ENCODE results near the gene PLK5. TPM values are rescaled to one million over a fixed set of nuclear protein-coding genes. Genes with fewer than 3 reads are reported as not detected.

The PLK5 gene
- total and polyA plus RNA-seq, 2 donors (not counting 1 experiment from before 2014, with no cell fraction given) = not detected

DNA sequence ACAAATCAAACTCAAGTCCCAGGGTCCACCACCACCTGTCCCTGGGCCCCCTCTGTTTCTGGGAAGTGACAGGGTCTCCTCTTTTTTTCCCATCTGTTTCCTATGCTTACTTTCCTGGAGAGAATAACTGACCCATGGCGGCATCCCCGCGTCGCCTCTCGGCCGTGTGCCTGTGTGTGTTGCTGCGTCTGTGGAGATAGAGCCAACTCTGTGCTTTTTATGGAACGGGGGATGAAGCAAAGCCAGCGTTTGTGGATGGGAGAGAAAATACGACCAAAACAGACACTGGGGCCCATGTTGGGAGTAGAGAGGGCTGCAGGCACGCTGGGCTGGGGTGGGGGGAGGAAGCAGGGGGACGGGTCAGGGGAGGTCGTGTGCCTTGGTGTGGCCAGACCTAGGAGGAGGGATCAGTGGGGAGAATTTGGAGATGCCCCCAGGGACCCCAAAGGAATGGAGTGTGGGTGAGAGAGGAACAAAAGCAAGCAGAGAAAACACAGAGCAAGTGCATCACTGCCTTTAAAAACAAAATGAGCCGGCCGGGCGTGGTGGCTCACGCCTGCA, 16.6 kb downstream of the PLK5 start:
- H3K9me3 Mint-ChIP-seq (ENCODE audit: insufficient read depth) = no peaks in the 10 kb centered on the region
- ATAC-seq (ENCODE audit: low read depth) (no peak), DNase-seq (no peak)
- Histone ChIP-seq H3K36me3 (replicated peaks in 1 of 2; ENCODE audit: control extremely low read depth in 1 of 2, control insufficient read depth in 1 of 2, extremely low read depth in 1 of 2, insufficient read depth in 2 of 2, low read length in 1 of 2) (no peaks in the 10 kb centered on the region), H3K9me3 (ENCODE audit: control extremely low read depth in 1 of 3, control insufficient read depth in 2 of 3, insufficient read depth in 1 of 3, low read length in 2 of 3) (peaks cover 0 to 11% (median 0%) of the 10 kb centered on the region in 3 donors), H3K9ac (ENCODE audit: low read length) (no peak overlapping the region), H3K4me3 (ENCODE audit: control extremely low read depth in 1 of 5, extremely low read depth in 1 of 5, insufficient read depth in 1 of 5, low read depth in 2 of 5, low read length in 4 of 5) (no peak overlapping the region), H3K27me3 (replicated peaks in 1 of 4; ENCODE audit: control extremely low read depth in 1 of 4, control insufficient read depth in 3 of 4, insufficient read depth in 4 of 4, low read length in 3 of 4) (peaks cover 0 to 25% (median 3%) of the 10 kb centered on the region in 4 experiments), H3K27ac (ENCODE audit: low read length in 2 of 2) (no peak overlapping the region), H3K79me2 (ENCODE audit: control insufficient read depth, insufficient read depth, low read length) (no peaks in the 10 kb centered on the region), H2AFZ (ENCODE audit: insufficient read depth, low read depth, low read length, poor library complexity, severe bottlenecking) (no peak overlapping the region), H4K20me1 (ENCODE audit: control insufficient read depth, insufficient read depth, low read length, poor library complexity, severe bottlenecking) (no peaks in the 10 kb centered on the region), H3K4me2 (replicated peaks; ENCODE audit: low read depth, low read length, poor library complexity, severe bottlenecking) (no peak overlapping the region), H3K4me1 (ENCODE audit: control insufficient read depth in 2 of 2, insufficient read depth in 2 of 2, low read length in 2 of 2) (no peaks in the 10 kb centered on the region)
- POLR2A ChIA-PET = no interaction called here
- 47% methylated on average over 16 of the region's 17 CpGs for WGBS (ENCODE audit: insufficient coverage)
- intact Hi-C loops (cut with micrococcal nuclease) = no loop called here
- peaks cover 17% of the 10 kb centered on the region for H3K27me3 Mint-ChIP-seq
- TF ChIP-seq EZH2 (IDR thresholded peaks at IDR 0.05; ENCODE audit: borderline replicate concordance, insufficient read depth, low read depth, low read length, poor library complexity, severe bottlenecking) = no peak
- TF ChIP-seq, protein P1, sequence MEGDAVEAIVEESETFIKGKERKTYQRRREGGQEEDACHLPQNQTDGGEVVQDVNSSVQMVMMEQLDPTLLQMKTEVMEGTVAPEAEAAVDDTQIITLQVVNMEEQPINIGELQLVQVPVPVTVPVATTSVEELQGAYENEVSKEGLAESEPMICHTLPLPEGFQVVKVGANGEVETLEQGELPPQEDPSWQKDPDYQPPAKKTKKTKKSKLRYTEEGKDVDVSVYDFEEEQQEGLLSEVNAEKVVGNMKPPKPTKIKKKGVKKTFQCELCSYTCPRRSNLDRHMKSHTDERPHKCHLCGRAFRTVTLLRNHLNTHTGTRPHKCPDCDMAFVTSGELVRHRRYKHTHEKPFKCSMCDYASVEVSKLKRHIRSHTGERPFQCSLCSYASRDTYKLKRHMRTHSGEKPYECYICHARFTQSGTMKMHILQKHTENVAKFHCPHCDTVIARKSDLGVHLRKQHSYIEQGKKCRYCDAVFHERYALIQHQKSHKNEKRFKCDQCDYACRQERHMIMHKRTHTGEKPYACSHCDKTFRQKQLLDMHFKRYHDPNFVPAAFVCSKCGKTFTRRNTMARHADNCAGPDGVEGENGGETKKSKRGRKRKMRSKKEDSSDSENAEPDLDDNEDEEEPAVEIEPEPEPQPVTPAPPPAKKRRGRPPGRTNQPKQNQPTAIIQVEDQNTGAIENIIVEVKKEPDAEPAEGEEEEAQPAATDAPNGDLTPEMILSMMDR (IDR thresholded peaks at IDR 0.05) = no peak
- H3K4me1 Mint-ChIP-seq = no peaks in the 10 kb centered on the region
- H3K27ac Mint-ChIP-seq = no peak overlapping the region
- no peak overlapping the region for H3K4me3 Mint-ChIP-seq
- CTCF ChIA-PET = interaction anchor here (0.8 to 1.1 kb wide), 2 partner anchors 248 to 285 kb away, joined by 3 to 5 read pairs; no protein-coding TSS in a partner anchor

DNA sequence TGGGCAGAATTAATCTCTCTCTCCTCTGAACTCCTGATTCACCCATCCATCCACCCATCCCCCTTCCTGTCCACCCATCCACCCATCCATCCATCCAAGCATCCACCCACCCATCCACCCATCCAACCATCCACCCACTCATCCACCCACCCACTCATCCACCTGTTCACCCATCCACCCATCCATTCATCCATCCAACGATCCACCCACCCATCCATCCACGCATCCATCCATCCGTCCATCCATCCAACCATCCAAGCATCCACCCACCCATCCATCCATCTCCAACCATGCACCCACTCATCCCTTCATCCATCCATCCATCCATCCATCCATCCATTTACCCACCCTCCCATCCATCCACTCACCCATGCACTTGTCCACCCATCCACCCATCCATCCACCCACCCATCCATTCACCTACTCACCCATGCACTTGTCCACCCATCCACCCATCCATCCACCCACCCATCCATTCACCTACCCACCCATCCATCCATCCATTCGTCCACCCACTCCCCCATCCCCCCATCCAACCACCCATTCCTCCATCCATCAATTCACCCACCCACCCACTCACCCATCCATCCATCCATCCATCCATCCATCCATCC, 25.6 kb downstream of the PLK5 start:
- H3K4me1 Mint-ChIP-seq = peaks cover 4% of the 10 kb centered on the region
- H3K4me1 ChIP-seq (ENCODE audit: control insufficient read depth in 2 of 2, insufficient read depth in 2 of 2, low read length in 2 of 2) = peaks cover 0 to 7% of the 10 kb centered on the region in 2 donors
- H3K27ac Mint-ChIP-seq = no peak overlapping the region
- 86% methylated on average over 4 of the region's 4 CpGs for WGBS (ENCODE audit: insufficient coverage)
- DNase-seq (no peak), ATAC-seq (ENCODE audit: low read depth) (no peak)
- intact Hi-C loops (cut with micrococcal nuclease) = no loop called here
- peaks cover 0 to 28% (median 3%) of the 10 kb centered on the region in 4 experiments for H3K27me3 ChIP-seq (replicated peaks in 1 of 4; ENCODE audit: control extremely low read depth in 1 of 4, control insufficient read depth in 3 of 4, insufficient read depth in 4 of 4, low read length in 3 of 4)
- H3K9me3 ChIP-seq (ENCODE audit: control extremely low read depth in 1 of 3, control insufficient read depth in 2 of 3, insufficient read depth in 1 of 3, low read length in 2 of 3) = peaks cover 0 to 12% (median 0%) of the 10 kb centered on the region in 3 donors
- no peak overlapping the region for H3K4me3 Mint-ChIP-seq
- no peaks in the 10 kb centered on the region for H3K9me3 Mint-ChIP-seq (ENCODE audit: insufficient read depth)
- H3K4me2 ChIP-seq (replicated peaks; ENCODE audit: low read depth, low read length, poor library complexity, severe bottlenecking) = no peak overlapping the region
- H3K9ac ChIP-seq (ENCODE audit: low read length) = no peak overlapping the region
- no peaks in the 10 kb centered on the region for H3K36me3 ChIP-seq (replicated peaks in 1 of 2; ENCODE audit: control extremely low read depth in 1 of 2, control insufficient read depth in 1 of 2, extremely low read depth in 1 of 2, insufficient read depth in 2 of 2, low read length in 1 of 2)
- H3K27me3 Mint-ChIP-seq = peaks cover 20% of the 10 kb centered on the region
- POLR2A ChIA-PET = no interaction called here
- no peak overlapping the region for H2AFZ ChIP-seq (ENCODE audit: insufficient read depth, low read depth, low read length, poor library complexity, severe bottlenecking)
- CTCF ChIA-PET = interaction anchor here (1.6 kb wide), 1 partner anchor 217 kb away, joined by 8 read pairs; no protein-coding TSS in a partner anchor
- no peak overlapping the region for H3K27ac ChIP-seq (ENCODE audit: low read length in 2 of 2)
- H3K4me3 ChIP-seq (ENCODE audit: control extremely low read depth in 1 of 5, extremely low read depth in 1 of 5, insufficient read depth in 1 of 5, low read depth in 2 of 5, low read length in 4 of 5) = no peak overlapping the region
- H4K20me1 ChIP-seq (ENCODE audit: control insufficient read depth, insufficient read depth, low read length, poor library complexity, severe bottlenecking) = no peaks in the 10 kb centered on the region
- TF ChIP-seq, protein P1 (IDR thresholded peaks at IDR 0.05) = no peak
- TF ChIP-seq EZH2 (IDR thresholded peaks at IDR 0.05; ENCODE audit: borderline replicate concordance, insufficient read depth, low read depth, low read length, poor library complexity, severe bottlenecking) = no peak
- no peaks in the 10 kb centered on the region for H3K79me2 ChIP-seq (ENCODE audit: control insufficient read depth, insufficient read depth, low read length)
